ENCODE measurements around the gene ARFRP1. TPM values are rescaled to one million over a fixed set of nuclear protein-coding genes. Genes with fewer than 3 reads are reported as not detected.

The ARFRP1 gene
- total and polyA plus RNA-seq, 2 donors (not counting 1 experiment from before 2014, with no cell fraction given), result 41.0 to 75.5 TPM

GRCh38 chr20:63740070-63740626 is 32.4 kb upstream of the ARFRP1 start:
- no peaks in the 10 kb centered on the region for H3K9me3 Mint-ChIP-seq (ENCODE audit: insufficient read depth)
- ChIA-PET CTCF (interaction anchor here (0.9 kb wide), 1 partner anchor 32 kb away, joined by 3 read pairs; the partner anchor contains the start of genes ARFRP1 and ZGPAT), POLR2A (interaction anchor here (0.9 kb wide), 1 partner anchor 114 kb away, joined by 3 read pairs; no protein-coding TSS in a partner anchor)
- under 1% methylated on average over 75 of the region's 80 CpGs for WGBS (ENCODE audit: insufficient coverage)
- H3K36me3 ChIP-seq (replicated peaks in 1 of 2; ENCODE audit: control extremely low read depth in 1 of 2, control insufficient read depth in 1 of 2, extremely low read depth in 1 of 2, insufficient read depth in 2 of 2, low read length in 1 of 2), result peaks cover 0 to 8% of the 10 kb centered on the region in 2 experiments
- DNase-seq (peak; percentile 58), ATAC-seq (ENCODE audit: low read depth) (peak; percentile 9)
- H3K4me2 ChIP-seq (replicated peaks; ENCODE audit: low read depth, low read length, poor library complexity, severe bottlenecking), result peak overlapping the region; percentile 95
- H3K9me3 ChIP-seq (ENCODE audit: control extremely low read depth in 1 of 3, control insufficient read depth in 2 of 3, insufficient read depth in 1 of 3, low read length in 2 of 3), result no peaks in the 10 kb centered on the region
- H3K9ac ChIP-seq (ENCODE audit: low read length), result peak overlapping the region; percentile 68
- no peaks in the 10 kb centered on the region for H3K27me3 ChIP-seq (replicated peaks in 1 of 4; ENCODE audit: control extremely low read depth in 1 of 4, control insufficient read depth in 3 of 4, insufficient read depth in 4 of 4, low read length in 3 of 4)
- peaks cover 6% of the 10 kb centered on the region for H3K79me2 ChIP-seq (ENCODE audit: control insufficient read depth, insufficient read depth, low read length)
- H3K4me1 Mint-ChIP-seq, result peaks cover 18% of the 10 kb centered on the region
- no peak overlapping the region for H3K27ac Mint-ChIP-seq
- H3K4me3 ChIP-seq (ENCODE audit: control extremely low read depth in 1 of 5, extremely low read depth in 1 of 5, insufficient read depth in 1 of 5, low read depth in 2 of 5, low read length in 4 of 5), result peak overlapping the region; percentile 23 to 64 (median 50)
- H4K20me1 ChIP-seq (ENCODE audit: control insufficient read depth, insufficient read depth, low read length, poor library complexity, severe bottlenecking), result peaks cover 22% of the 10 kb centered on the region
- H3K4me3 Mint-ChIP-seq, result peak overlapping the region; percentile 68
- intact Hi-C loops (cut with micrococcal nuclease), result no loop called here
- no peaks in the 10 kb centered on the region for H3K27me3 Mint-ChIP-seq
- H3K27ac ChIP-seq (ENCODE audit: low read length in 2 of 2), result no peak overlapping the region
- H3K4me1 ChIP-seq (ENCODE audit: control insufficient read depth in 2 of 2, insufficient read depth in 2 of 2, low read length in 2 of 2), result peaks cover 35 to 46% of the 10 kb centered on the region in 2 donors
- H2AFZ ChIP-seq (ENCODE audit: insufficient read depth, low read depth, low read length, poor library complexity, severe bottlenecking), result peak overlapping the region; percentile 70
- TF ChIP-seq, protein P1, sequence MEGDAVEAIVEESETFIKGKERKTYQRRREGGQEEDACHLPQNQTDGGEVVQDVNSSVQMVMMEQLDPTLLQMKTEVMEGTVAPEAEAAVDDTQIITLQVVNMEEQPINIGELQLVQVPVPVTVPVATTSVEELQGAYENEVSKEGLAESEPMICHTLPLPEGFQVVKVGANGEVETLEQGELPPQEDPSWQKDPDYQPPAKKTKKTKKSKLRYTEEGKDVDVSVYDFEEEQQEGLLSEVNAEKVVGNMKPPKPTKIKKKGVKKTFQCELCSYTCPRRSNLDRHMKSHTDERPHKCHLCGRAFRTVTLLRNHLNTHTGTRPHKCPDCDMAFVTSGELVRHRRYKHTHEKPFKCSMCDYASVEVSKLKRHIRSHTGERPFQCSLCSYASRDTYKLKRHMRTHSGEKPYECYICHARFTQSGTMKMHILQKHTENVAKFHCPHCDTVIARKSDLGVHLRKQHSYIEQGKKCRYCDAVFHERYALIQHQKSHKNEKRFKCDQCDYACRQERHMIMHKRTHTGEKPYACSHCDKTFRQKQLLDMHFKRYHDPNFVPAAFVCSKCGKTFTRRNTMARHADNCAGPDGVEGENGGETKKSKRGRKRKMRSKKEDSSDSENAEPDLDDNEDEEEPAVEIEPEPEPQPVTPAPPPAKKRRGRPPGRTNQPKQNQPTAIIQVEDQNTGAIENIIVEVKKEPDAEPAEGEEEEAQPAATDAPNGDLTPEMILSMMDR (IDR thresholded peaks at IDR 0.05), result no peak
- TF ChIP-seq EZH2 (IDR thresholded peaks at IDR 0.05; ENCODE audit: borderline replicate concordance, insufficient read depth, low read depth, low read length, poor library complexity, severe bottlenecking), result no peak
